ENCODE data around the gene TRMT2A. TPM values are rescaled to one million over a fixed set of nuclear protein-coding genes. Genes with fewer than 3 reads are reported as not detected.

Gene TRMT2A
- total RNA-seq, 3 donors from 2014 or later, result 143 to 161 (median 146) TPM

DNA sequence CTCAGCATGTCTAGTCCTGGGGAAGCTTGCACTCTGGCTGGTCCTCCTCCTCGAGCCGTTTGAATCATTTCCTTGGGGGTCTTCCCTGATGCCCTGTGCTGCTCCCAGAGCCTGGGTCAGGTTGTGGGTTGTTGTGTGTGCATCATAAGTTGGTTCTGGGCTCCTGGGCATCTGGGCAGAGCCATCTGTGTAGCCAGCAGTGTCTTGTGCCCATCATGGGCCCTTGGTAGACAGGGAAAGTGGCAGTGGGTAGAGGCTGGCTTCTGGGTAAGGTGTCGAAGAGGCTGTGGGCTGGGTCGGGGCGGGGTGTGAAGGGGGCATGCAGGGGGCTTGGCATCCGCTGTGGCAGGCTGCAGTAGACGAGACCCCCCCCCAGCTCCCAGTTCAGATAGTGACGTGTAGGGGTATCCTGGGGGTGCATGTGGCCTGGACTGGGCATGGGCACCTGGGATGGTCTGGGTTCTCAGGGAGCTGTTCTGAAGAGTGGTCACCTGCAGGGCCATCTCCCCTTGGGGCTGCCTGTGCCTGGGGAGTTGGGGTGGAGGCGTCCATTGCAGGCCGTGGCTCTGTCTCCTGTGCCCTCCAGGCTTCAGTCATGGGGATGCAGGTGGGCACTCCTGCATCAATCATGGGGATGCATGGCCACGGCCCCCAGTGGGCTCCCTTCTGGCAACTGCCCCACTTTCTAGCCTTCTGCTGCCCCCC lies 7.2 kb upstream of the TRMT2A start:
- H3K4me1 Mint-ChIP-seq (ENCODE audit: low read depth), result peaks cover 31% of the 10 kb centered on the region
- H3K27me3 Mint-ChIP-seq (ENCODE audit: low read depth), result no peaks in the 10 kb centered on the region
- no peaks in the 10 kb centered on the region for H3K9me3 Mint-ChIP-seq
- ATAC-seq (no peak), DNase-seq (no peak)
- no peak overlapping the region for H3K4me3 Mint-ChIP-seq
- H3K36me3 Mint-ChIP-seq (ENCODE audit: insufficient read depth), result peaks cover 27% of the 10 kb centered on the region

DNA sequence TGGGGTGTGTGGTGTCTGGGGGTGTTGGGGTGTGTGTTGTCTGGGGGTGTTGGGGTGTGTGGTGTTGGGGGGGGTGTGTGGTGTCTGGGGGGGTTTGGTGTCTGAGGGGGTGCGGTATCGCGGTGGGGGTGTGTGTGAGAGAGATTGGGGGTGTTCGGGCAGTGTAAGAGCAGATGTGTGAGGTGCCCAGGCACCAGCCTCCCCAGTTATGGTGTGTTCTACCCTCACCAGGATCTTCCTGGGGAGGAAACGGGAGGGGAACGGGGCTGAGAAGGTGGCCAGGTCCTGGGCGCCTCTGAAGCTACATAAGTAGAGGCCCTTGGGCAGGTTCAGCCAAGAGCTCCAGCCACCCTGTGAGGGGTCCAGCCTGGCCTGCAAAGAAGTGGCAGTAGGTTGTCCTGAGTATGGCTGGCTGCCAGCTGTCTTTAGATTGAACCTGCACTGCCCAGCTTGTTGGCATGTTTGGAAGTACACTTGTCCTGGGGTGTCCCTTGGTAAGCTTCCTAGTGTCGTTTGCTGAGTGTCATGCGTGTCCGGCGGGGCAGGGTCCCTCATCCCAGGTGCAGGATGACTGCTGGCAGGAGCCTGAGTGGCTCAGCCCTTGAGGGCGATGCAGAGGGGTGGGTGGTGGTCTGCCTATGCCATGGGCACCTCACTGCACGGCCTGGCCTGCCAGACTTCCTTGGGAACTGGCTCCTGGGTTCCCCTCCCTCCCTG lies 6.5 kb upstream of the TRMT2A start:
- peaks cover 30% of the 10 kb centered on the region for H3K36me3 Mint-ChIP-seq (ENCODE audit: insufficient read depth)
- DNase-seq (no peak), ATAC-seq (no peak)
- H3K9me3 Mint-ChIP-seq, result no peaks in the 10 kb centered on the region
- H3K27me3 Mint-ChIP-seq (ENCODE audit: low read depth), result no peaks in the 10 kb centered on the region
- no peak overlapping the region for H3K4me3 Mint-ChIP-seq
- H3K4me1 Mint-ChIP-seq (ENCODE audit: low read depth), result peaks cover 33% of the 10 kb centered on the region

DNA sequence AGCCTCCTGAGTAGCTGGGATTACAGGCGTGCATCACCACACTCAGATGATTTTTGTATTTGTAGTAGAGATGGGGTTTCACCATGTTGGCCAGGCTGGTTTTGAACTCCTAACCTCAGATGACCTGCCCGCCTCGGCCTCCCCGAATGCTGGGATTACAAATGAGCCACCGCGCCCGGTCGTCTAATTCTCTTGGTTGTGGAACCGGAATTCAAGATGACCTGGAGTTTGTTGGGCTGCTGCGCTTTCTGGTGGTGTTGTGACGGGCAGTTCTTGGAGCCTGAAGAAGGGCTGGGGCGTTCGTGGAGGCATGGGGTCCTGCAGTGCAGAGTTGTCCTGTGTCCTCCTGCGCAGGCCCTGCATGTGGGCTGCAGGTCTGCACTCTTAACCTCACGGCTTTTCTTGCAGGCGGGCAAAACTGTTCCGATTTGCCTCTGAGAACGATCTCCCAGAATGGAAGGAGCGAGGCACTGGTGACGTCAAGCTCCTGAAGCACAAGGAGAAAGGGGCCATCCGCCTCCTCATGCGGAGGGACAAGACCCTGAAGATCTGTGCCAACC lies 4.9 kb upstream of the TRMT2A start:
- Mint-ChIP-seq H3K4me3 (no peak overlapping the region), H3K36me3 (ENCODE audit: insufficient read depth) (peaks cover 25% of the 10 kb centered on the region), H3K9me3 (no peaks in the 10 kb centered on the region), H3K4me1 (ENCODE audit: low read depth) (peaks cover 33% of the 10 kb centered on the region), H3K27me3 (ENCODE audit: low read depth) (no peaks in the 10 kb centered on the region)
- no peak for DNase-seq
- ATAC-seq, result no peak

DNA sequence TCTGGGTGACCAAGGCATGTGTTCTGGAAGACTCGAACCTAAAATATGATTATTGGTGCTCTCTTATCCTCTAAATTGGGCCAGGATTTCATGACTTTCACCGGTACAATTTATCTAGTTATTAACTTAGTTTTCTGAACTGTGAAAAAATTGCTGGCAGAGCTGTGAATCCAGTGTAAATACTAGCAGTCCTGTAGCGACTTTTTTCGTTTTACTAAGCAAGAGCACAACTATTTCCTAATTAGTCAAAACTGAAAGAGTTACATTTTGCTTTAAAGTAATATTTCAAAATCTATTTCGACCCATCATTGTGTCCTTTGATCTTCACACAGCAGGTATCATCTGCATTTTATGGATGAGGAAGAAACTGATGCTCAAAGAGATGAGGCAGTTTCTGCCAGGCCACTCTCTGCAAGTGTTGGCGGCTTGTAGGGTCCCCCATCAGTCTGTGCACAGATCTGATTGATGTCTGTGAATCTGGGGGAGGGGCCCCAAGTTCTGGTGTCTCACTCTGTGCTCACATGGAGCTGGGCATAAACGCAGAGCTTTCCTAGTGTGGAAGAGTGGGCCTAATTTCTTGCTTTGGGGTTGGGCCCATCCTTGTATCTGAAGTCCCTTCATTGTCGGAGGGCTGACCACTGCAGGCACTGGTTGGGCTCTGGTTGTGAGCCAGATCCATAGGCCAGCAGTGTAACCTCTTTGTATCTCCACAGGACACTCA lies 1.4 kb upstream of the TRMT2A start:
- ATAC-seq (no peak), DNase-seq (no peak)
- no peaks in the 10 kb centered on the region for H3K9me3 Mint-ChIP-seq
- H3K4me1 Mint-ChIP-seq (ENCODE audit: low read depth), result peaks cover 39% of the 10 kb centered on the region
- peak overlapping the region; percentile 91 for H3K4me3 Mint-ChIP-seq
- H3K36me3 Mint-ChIP-seq (ENCODE audit: insufficient read depth), result peaks cover 21% of the 10 kb centered on the region
- no peaks in the 10 kb centered on the region for H3K27me3 Mint-ChIP-seq (ENCODE audit: low read depth)

DNA sequence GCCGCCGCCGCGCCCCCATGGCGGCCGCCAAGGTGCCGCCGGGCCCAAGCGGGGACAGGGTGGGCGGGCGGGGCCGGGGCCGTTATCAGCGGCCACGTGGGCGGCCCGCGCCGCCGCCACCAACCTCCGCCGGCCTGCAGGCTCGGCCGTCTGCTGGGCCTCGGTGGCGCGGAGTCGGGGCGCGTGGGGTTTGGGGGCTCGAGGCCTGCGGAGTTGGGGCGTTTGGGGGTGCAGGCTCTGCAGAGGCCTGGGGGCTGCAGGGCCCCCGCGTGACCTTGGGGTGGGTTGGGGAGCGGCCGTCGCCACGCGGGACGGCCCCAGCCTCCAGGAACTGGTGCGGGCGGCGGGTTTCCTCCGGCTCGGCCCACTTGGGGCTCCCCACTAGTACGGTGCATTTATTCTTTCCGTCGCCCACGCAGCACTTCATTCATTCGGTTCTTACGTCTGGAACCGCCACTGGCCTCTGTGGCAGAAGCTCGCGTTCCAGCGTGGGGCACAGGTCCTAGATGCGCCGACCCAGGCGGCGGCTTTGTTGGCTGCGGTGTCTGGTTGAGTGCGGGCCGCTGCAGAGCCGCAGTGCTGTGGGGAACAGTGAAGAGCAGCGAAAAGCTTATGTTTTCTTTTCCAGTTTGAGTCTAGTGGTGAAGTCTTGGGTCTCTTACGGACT lies 740 bp upstream of the TRMT2A start:
- H3K4me3 Mint-ChIP-seq, result peak overlapping the region; percentile 91
- H3K27me3 Mint-ChIP-seq (ENCODE audit: low read depth), result no peaks in the 10 kb centered on the region
- DNase-seq (peak; percentile 74), ATAC-seq (peak; percentile 45 to 51)
- H3K9me3 Mint-ChIP-seq, result no peaks in the 10 kb centered on the region
- H3K4me1 Mint-ChIP-seq (ENCODE audit: low read depth), result peaks cover 39% of the 10 kb centered on the region
- peaks cover 21% of the 10 kb centered on the region for H3K36me3 Mint-ChIP-seq (ENCODE audit: insufficient read depth)

DNA sequence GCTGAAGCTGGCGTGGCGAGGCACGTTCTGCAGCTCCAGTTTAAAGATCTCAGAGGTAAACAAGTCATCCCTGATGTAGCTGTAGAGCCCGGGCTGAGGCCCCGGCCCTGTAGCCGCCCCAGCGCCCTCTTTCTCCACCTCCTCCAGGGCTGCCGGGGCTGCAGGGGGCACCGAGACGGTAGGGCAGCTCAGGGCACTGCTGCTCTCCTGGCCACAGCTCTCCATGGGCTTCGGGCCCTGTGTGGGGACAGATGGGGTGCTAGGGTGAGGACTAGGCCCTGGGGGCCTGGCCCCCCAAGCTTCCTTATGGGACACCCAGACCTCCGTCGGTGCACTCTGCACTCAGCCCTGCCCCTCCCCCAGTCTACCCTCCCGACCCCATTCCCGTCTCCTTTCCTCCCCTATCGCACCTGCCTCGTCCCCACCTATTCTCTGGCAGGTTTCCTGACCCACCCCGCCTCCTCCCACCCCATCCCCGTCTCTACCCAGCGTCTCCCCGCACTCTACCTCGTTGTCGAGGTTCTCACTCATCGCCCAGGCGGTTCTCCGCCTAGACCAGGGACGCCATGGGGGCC lies 563 bp downstream of the TRMT2A start:
- Mint-ChIP-seq H3K9me3 (no peaks in the 10 kb centered on the region), H3K4me3 (peak overlapping the region; percentile 88), H3K36me3 (ENCODE audit: insufficient read depth) (peaks cover 15% of the 10 kb centered on the region), H3K4me1 (ENCODE audit: low read depth) (peaks cover 35% of the 10 kb centered on the region), H3K27me3 (ENCODE audit: low read depth) (no peaks in the 10 kb centered on the region)
- ATAC-seq (no peak), DNase-seq (no peak)

DNA sequence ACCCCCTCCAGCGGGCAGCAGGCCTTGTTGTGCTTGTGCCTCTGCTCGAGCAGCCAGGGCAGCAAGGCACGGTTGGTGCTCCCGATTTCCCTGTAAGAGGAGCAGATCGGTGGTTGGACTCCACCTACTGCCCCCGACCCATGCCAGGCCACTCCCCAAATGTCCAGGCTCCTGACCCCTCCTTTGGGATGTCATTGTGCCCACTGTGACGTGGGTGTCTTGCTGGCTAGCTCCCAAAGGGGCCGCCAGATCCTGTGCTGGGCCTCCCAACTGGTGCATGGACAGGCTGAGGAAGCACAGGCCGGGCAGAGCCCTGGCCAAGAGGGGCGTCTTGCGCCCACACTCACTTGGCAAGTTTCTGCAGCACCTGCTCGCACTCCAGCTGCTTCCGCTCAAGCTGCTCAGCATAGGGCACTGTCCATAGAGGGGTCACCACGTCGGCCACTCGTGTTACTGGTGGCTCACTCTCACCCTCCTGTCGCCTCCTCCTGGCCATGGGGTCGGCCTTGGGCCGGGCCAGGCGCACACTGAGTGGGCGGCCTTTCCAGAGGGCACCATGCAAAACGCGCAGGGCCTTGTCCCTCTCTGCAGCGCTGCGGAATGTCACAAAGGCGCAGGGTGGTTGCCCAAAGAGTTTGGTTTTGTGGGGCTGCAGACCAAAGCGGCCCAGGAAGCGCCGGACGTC lies 1.2 kb downstream of the TRMT2A start, which contains the start of gene RANBP1:
Gene RANBP1 (plus strand): TSS at position 414 of the 685 bp plus-strand sequence. CDS start 81 bp downstream, at position 495.
- ATAC-seq (no peak), DNase-seq (no peak)
- Mint-ChIP-seq H3K9me3 (no peaks in the 10 kb centered on the region), H3K27me3 (ENCODE audit: low read depth) (no peaks in the 10 kb centered on the region), H3K36me3 (ENCODE audit: insufficient read depth) (peaks cover 17% of the 10 kb centered on the region), H3K4me3 (peak within 1 kb of the TSS; percentile 88), H3K4me1 (ENCODE audit: low read depth) (peaks cover 33% of the 10 kb centered on the region)

DNA sequence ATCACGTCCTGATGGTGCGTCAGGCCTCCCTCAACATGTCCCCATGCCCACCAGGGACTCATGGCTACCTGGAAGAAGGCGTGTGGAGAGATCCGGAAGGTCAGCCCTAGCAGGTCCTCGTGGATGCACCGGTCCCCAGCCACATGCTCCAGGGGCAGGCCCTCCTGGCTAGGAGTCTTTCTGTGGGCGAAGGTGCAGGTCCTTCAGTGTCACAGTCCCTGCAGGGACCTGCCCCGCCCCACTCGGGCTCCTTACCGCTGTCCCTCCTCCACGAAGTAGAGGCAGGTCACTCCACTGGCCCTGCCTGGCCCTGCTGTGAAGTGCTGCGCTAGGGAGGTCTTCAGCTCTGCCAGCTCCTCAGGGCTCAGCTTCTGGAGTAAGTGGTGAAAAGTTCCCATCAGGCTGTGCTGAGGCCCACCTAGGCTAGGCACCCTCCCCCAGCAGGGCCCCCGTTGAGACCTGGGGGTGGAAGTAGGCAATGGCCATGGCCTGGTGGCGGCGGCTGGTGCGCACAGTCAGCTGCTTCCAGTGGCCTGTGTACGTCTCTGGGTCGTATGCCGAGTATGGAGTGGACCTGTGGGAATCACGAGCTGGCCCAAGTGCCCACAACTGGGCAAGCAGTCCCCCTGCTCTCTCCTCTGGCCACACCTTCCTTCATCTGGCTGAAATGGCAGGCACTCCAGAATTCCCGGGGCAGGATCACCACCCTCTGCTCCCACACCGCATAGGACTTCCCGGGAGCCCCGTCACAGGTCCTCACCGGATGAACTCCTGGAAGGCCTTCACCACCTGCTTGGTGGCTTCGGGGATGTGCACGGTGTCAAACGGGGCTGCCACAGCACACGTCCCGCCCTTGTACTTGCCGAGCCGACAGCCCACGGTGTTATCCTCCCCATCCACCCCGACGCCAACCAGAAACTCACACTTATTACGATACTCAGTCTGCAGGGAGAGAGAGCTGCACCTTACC lies 2.2 kb downstream of the TRMT2A start:
- peaks cover 26% of the 10 kb centered on the region for H3K4me1 Mint-ChIP-seq (ENCODE audit: low read depth)
- ATAC-seq (no peak), DNase-seq (no peak)
- H3K4me3 Mint-ChIP-seq, result peak overlapping the region; percentile 88
- no peaks in the 10 kb centered on the region for H3K27me3 Mint-ChIP-seq (ENCODE audit: low read depth)
- H3K9me3 Mint-ChIP-seq, result no peaks in the 10 kb centered on the region
- peaks cover 14% of the 10 kb centered on the region for H3K36me3 Mint-ChIP-seq (ENCODE audit: insufficient read depth)

DNA sequence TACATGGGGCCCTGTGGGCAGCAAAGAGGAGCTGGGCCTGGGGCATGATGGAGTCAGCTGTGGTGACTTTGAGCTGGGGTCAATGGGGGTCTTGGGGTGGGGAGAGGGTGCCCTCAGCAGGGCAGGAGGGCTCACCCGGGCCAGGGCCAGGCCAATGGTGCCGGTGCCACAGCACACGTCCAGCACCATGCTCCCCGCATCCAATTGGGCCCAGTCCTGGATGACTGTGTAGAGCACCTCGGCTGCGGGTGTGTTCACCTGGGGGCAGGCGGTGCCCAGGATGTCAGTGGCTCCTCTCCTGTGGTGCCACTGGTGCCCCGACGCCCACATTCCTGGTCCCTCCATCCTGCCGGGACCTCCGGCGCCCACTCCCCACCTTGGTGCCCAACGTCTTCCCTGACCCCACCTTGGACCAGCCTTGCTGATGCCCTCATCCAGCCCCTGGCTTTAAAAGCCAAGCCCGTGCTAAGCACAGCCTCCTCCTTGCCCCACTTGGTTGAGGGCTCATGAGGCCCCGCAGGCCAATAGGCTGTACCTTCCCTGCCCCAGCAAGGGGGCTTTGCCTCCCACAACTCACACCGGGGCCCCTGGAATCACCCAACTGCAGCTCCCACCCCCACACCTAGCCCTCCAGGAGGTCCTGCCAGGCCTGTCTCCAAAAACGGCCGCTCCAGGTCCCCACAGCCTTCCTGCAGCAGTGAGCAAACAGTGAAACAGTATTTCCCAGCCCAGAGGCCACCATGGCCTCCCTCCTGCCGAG lies 3.3 kb downstream of the TRMT2A start:
- Mint-ChIP-seq H3K4me1 (ENCODE audit: low read depth) (peaks cover 17% of the 10 kb centered on the region), H3K27me3 (ENCODE audit: low read depth) (no peaks in the 10 kb centered on the region), H3K9me3 (no peaks in the 10 kb centered on the region), H3K36me3 (ENCODE audit: insufficient read depth) (peaks cover 9% of the 10 kb centered on the region), H3K4me3 (peak overlapping the region; percentile 24)
- no peak for ATAC-seq
- DNase-seq, result no peak

DNA sequence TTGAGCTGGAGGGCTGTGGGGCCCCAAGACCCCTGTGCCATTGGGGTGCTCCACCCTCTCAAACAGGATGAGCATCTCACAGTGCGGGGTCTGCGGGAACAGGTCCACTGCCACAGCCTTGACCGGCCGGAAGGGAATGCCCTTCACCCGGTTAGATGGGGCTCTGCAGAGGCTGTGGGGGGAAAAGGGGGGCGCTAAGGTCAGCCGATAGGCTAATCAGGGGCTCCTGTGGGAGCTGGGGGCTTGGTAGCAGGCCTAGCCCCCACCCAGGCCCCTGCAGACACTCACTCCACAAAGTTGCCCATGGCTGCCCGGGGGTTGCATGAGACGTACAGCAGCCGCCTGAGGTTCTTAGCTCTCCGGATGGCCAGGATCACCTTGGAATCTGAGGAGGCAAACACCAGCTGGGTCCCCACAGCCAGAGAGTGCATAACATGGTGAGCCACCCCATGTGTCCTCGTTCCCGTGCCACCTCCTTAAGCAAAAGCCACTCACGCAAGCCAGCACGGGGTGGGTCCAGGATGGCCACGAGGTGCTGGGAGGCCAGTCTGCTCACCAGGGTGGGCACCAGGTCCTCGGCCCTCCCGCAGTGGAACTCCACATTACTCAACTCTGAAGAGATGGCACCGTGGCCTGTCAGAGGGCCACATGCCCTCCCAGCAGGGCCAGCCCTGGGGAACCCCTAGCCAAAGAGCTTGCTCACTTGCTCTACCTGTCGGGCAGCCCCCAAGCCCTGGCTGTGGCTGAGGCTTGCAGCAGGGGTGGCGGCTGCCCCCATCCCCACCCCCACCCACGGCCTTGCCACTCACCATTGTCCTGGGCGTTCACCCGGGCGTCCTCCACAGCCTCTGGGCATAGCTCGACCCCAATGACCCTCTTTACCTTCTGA lies 4.2 kb downstream of the TRMT2A start:
- peaks cover 8% of the 10 kb centered on the region for H3K36me3 Mint-ChIP-seq (ENCODE audit: insufficient read depth)
- peaks cover 14% of the 10 kb centered on the region for H3K4me1 Mint-ChIP-seq (ENCODE audit: low read depth)
- no peak for DNase-seq
- no peaks in the 10 kb centered on the region for H3K9me3 Mint-ChIP-seq
- H3K27me3 Mint-ChIP-seq (ENCODE audit: low read depth), result no peaks in the 10 kb centered on the region
- H3K4me3 Mint-ChIP-seq, result no peak overlapping the region
- no peak for ATAC-seq

Data from activated T-cell treated with anti-CD3 and anti-CD28 coated beads, Interleukin-2, amount 50 U/mL, for 4 hours (primary cell).